ENCODE data around the gene LMAN2L. TPM values are rescaled to one million over a fixed set of nuclear protein-coding genes. Genes with fewer than 3 reads are reported as not detected.
A peak's percentile ranks its signal among the peaks of the same experiment; 100 is the strongest.

LMAN2L gene
- total RNA-seq, 1 experiment from 2014 or later: 24.0 TPM

DNA sequence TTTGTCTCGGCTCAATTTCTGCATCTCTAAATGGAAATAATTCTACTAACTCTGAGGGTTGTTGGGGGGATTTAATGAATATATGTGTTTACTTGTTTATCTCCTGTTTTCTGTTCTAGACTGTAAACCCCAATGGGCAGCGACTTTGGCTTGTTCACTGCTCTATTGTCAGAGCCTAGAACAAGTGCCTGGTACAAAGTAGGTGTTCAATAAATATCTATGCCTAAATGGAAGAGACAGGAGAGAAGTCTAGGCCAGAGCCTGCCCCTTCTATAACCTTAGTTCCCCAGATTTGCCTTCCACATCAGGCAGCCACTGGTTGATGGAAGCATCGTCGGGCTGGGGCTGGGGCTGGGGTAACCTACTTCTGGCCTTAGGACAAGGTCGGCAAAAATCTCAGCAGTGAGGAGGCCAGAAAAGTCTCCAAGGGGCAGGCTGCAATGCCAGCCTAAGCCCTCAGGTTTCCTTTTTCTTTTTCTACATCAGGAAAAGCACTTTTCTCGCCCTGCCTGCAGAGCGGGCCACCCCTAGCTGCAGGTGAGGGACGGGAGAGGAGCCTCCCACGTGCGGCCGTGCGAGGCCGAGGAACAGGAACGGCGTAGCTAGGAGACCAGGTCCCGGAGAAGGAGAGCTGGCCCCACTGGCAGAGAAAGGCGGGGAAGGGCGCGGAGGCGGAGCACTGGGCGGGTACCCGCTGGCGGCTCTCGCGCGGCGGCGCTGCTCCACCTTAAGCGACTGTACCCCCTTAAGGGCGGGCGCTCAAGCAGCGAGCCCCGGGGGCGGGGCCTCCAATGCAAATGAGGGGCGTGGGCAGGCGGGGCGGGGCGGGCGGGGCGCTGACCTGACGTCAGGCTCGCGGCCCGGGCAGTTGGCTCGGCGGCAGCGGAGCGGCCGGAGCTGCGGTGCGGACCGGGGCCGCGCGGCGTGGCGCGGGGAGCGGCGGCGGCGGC lies 20.4 kb upstream of the LMAN2L start, which contains the start of gene CNNM4:
Gene CNNM4 (plus strand): TSS at position 867 of the 950 bp plus-strand sequence. CDS start 98 bp downstream, outside the sequence.
- H3K9me3 ChIP-seq (ENCODE audit: low read depth, low read length, poor library complexity, severe bottlenecking): no peaks in the 10 kb centered on the region
- BruUV-seq (replicated peaks): no TSS peak
- TF ChIP-seq, protein P1, sequence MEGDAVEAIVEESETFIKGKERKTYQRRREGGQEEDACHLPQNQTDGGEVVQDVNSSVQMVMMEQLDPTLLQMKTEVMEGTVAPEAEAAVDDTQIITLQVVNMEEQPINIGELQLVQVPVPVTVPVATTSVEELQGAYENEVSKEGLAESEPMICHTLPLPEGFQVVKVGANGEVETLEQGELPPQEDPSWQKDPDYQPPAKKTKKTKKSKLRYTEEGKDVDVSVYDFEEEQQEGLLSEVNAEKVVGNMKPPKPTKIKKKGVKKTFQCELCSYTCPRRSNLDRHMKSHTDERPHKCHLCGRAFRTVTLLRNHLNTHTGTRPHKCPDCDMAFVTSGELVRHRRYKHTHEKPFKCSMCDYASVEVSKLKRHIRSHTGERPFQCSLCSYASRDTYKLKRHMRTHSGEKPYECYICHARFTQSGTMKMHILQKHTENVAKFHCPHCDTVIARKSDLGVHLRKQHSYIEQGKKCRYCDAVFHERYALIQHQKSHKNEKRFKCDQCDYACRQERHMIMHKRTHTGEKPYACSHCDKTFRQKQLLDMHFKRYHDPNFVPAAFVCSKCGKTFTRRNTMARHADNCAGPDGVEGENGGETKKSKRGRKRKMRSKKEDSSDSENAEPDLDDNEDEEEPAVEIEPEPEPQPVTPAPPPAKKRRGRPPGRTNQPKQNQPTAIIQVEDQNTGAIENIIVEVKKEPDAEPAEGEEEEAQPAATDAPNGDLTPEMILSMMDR (conservative IDR thresholded peaks at IDR 0.05; ENCODE audit: low read depth, low read length): no peak
- no peak for TF ChIP-seq EZH2 (IDR thresholded peaks at IDR 0.05; ENCODE audit: borderline replicate concordance, low read depth, low read length, poor library complexity, severe bottlenecking)
- POLR2A ChIA-PET (ENCODE audit: low non-redundant PET): interaction anchor here (0.6 kb wide), 1 partner anchor 147 kb away, joined by 4 read pairs; no protein-coding TSS in a partner anchor
- peak within 1 kb of the TSS; percentile 70 for H3K27ac ChIP-seq (ENCODE audit: low read depth, low read length, poor library complexity, severe bottlenecking)
- H3K4me3 ChIP-seq (ENCODE audit: low read depth, low read length, poor library complexity, severe bottlenecking): peak within 1 kb of the TSS; percentile 58
- peak; percentile 95 for DNase-seq (ENCODE audit: low spot score)
- intact Hi-C loops (cut with micrococcal nuclease; ENCODE audit: unreplicated experiment): loop anchor here (2.0 to 10.0 kb wide), 3 partner anchors 20 to 156 kb away; partner anchors contain the start of genes KANSL3 and LMAN2L
- H3K4me1 ChIP-seq (ENCODE audit: insufficient read depth, low read length, poor library complexity, severe bottlenecking): peaks cover 22% of the 10 kb centered on the region
- CTCF ChIA-PET: interaction anchor here (0.6 kb wide), 4 partner anchors 20 to 241 kb away, joined by 5 to 23 read pairs (median 6); partner anchors contain the start of genes ARID5A and LMAN2L
- H3K27me3 ChIP-seq (replicated peaks; ENCODE audit: insufficient read depth, low read depth, low read length, poor library complexity): no peaks in the 10 kb centered on the region
- H3K36me3 ChIP-seq (ENCODE audit: insufficient read depth, low read length, poor library complexity, severe bottlenecking): no peaks in the 10 kb centered on the region

DNA sequence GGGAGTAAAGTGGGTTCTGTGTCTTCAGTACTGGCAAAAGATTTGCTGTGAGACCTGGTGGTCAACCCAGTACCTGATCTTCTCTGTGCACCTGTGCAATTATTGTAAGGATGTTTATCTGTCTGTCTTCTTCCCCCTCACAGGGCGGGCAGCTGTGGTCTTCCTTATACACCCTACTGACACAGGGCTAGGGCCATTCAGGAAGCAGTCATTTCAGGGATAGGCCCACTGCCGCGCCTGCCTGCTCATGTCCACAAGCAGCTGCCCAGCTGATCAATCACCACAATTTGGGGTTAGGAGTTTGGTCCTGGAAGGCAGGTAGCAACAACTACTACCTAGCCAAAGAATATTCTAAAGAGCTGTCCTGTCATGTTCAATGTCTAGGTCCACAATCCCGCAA lies 19.7 kb upstream of the LMAN2L start:
- intact Hi-C loops (cut with micrococcal nuclease; ENCODE audit: unreplicated experiment): no loop called here
- H3K27me3 ChIP-seq (replicated peaks; ENCODE audit: insufficient read depth, low read depth, low read length, poor library complexity): no peaks in the 10 kb centered on the region
- H3K27ac ChIP-seq (ENCODE audit: low read depth, low read length, poor library complexity, severe bottlenecking): no peak overlapping the region
- no peaks in the 10 kb centered on the region for H3K9me3 ChIP-seq (ENCODE audit: low read depth, low read length, poor library complexity, severe bottlenecking)
- POLR2A ChIA-PET (ENCODE audit: low non-redundant PET): no interaction called here
- no peak overlapping the region for H3K4me3 ChIP-seq (ENCODE audit: low read depth, low read length, poor library complexity, severe bottlenecking)
- H3K36me3 ChIP-seq (ENCODE audit: insufficient read depth, low read length, poor library complexity, severe bottlenecking): no peaks in the 10 kb centered on the region
- CTCF ChIA-PET: no interaction called here
- TF ChIP-seq, protein P1 (conservative IDR thresholded peaks at IDR 0.05; ENCODE audit: low read depth, low read length): no peak
- TF ChIP-seq EZH2 (IDR thresholded peaks at IDR 0.05; ENCODE audit: borderline replicate concordance, low read depth, low read length, poor library complexity, severe bottlenecking): no peak
- no TSS peak for BruUV-seq (replicated peaks)
- DNase-seq (ENCODE audit: low spot score): no peak
- H3K4me1 ChIP-seq (ENCODE audit: insufficient read depth, low read length, poor library complexity, severe bottlenecking): peaks cover 19% of the 10 kb centered on the region

DNA sequence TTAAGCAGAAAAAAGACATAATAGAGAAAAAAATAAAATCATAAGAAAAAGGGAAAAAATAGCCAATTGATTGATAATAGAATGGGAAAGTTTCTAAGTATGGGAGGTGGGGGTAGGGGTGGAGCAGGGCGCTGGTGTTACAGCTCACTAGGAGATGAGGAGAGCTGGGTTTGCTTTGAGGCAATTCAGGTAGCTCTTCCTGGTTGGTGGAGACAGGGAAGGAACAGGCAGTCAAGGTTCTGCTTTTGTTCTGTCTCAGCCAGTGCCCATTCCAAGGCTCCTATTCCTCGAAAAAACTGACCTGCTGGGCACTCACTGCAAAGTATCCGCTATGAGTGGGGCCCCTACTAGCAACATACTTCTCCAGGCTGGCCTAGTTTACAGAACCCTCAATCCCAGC lies 19.1 kb upstream of the LMAN2L start:
- intact Hi-C loops (cut with micrococcal nuclease; ENCODE audit: unreplicated experiment): no loop called here
- no peak overlapping the region for H3K4me3 ChIP-seq (ENCODE audit: low read depth, low read length, poor library complexity, severe bottlenecking)
- BruUV-seq (replicated peaks): no TSS peak
- no peak for DNase-seq (ENCODE audit: low spot score)
- no peaks in the 10 kb centered on the region for H3K36me3 ChIP-seq (ENCODE audit: insufficient read depth, low read length, poor library complexity, severe bottlenecking)
- CTCF ChIA-PET: no interaction called here
- no peak overlapping the region for H3K27ac ChIP-seq (ENCODE audit: low read depth, low read length, poor library complexity, severe bottlenecking)
- H3K9me3 ChIP-seq (ENCODE audit: low read depth, low read length, poor library complexity, severe bottlenecking): no peaks in the 10 kb centered on the region
- POLR2A ChIA-PET (ENCODE audit: low non-redundant PET): no interaction called here
- no peak for TF ChIP-seq EZH2 (IDR thresholded peaks at IDR 0.05; ENCODE audit: borderline replicate concordance, low read depth, low read length, poor library complexity, severe bottlenecking)
- TF ChIP-seq, protein P1 (conservative IDR thresholded peaks at IDR 0.05; ENCODE audit: low read depth, low read length): no peak
- peaks cover 16% of the 10 kb centered on the region for H3K4me1 ChIP-seq (ENCODE audit: insufficient read depth, low read length, poor library complexity, severe bottlenecking)
- no peaks in the 10 kb centered on the region for H3K27me3 ChIP-seq (replicated peaks; ENCODE audit: insufficient read depth, low read depth, low read length, poor library complexity)

Data from A673 (cell line).